BLaER1 treated with 17β-estradiol and CSF1 and Interleukin-3, amounts not matched to agents 10 nM and 100 nM (cell line): Measurements from ENCODE around the gene PLOD1.
"Not testable (repeated sequence)": the region's sequence is repeated elsewhere in the genome, so short reads cannot be mapped to it uniquely, and the experiment has no call there.

ENCODE experiments used
- H3K27ac ChIP-seq, 11 experiments: shearing (Covaris generic); formaldehyde crosslinking; 2 replicates each; pipeline ENCODE4 v1.8.1; 2022
- H3K27me3 ChIP-seq, 11 experiments: shearing (Covaris generic); formaldehyde crosslinking; 2 replicates each; pipeline ENCODE4 v1.8.1; 2022
- H3K36me3 ChIP-seq, 11 experiments: shearing (Covaris generic); formaldehyde crosslinking; 2 replicates each; pipeline ENCODE4 v1.8.1; 2022
- H3K4me1 ChIP-seq, 10 experiments: shearing (Covaris generic); formaldehyde crosslinking; 2 replicates each; pipeline ENCODE4 v1.8.1; 2022
- H3K4me2 ChIP-seq, 11 experiments: shearing (Covaris generic); formaldehyde crosslinking; 2 replicates each; pipeline ENCODE4 v1.8.1; 2022
- H3K4me3 ChIP-seq, 10 experiments: shearing (Covaris generic); formaldehyde crosslinking; 2 replicates each; pipeline ENCODE4 v1.8.1; 2022
- H3K9ac ChIP-seq, 11 experiments: shearing (Covaris generic); formaldehyde crosslinking; 2 replicates each; pipeline ENCODE4 v1.8.1; 2022
- H3K9me3 ChIP-seq, 11 experiments: shearing (Covaris generic); formaldehyde crosslinking; replicated peaks in 1 of 11; 2 replicates each; pipeline ENCODE4 v1.8.1; 2022
- H4K20me1 ChIP-seq, 11 experiments: shearing (Covaris generic); formaldehyde crosslinking; 2 replicates each; pipeline ENCODE4 v1.8.1; 2022
- Cebpa-rat ChIP-seq, 11 experiments: shearing (Covaris generic); IDR thresholded peaks; 2 replicates each; pipeline ENCODE4 v1.8.1; 2022

Gene PLOD1

GRCh38 chr1:11927866-11928592 lies 6.5 kb upstream of the PLOD1 start:
- no peaks in the 10 kb centered on the region for H3K27me3 ChIP-seq
- H3K4me2 ChIP-seq = peak overlapping the region in 5 of 11 experiments; percentile 7 to 70 (median 21); a peak in 7 of 22 replicates
- H3K4me3 ChIP-seq = no peak overlapping the region
- peaks cover 22 to 31% (median 29%) of the 10 kb centered on the region in 11 experiments; a peak in 21 of 22 replicates for H4K20me1 ChIP-seq
- no peak overlapping the region for H3K9ac ChIP-seq
- TF ChIP-seq Cebpa-rat (IDR thresholded peaks at IDR 0.05) = no peak
- H3K9me3 ChIP-seq = no peaks in the 10 kb centered on the region
- H3K27ac ChIP-seq = peak overlapping the region in 1 of 11 experiments; percentile 79; a peak in 1 of 22 replicates
- peaks cover 56 to 71% (median 63%) of the 10 kb centered on the region in 10 experiments for H3K4me1 ChIP-seq
- H3K36me3 ChIP-seq = peaks cover 6 to 20% (median 10%) of the 10 kb centered on the region in 11 experiments; a peak in 21 of 22 replicates

- Histone ChIP-seq H3K9me3 (no peaks in the 10 kb centered on the region), H3K27me3 (no peaks in the 10 kb centered on the region), H3K4me1 (peaks cover 50 to 65% (median 57%) of the 10 kb centered on the region in 10 experiments), H3K36me3 (peaks cover 0 to 2% (median 0%) of the 10 kb centered on the region in 11 experiments; a peak in 1 of 22 replicates), H3K27ac (peak overlapping the region in 7 of 11 experiments; percentile 5 to 59 (median 20); a peak in 9 of 22 replicates), H3K4me2 (peak overlapping the region; percentile 36 to 69 (median 51); a peak in 21 of 22 replicates), H4K20me1 (peaks cover 3 to 13% (median 11%) of the 10 kb centered on the region in 11 experiments; a peak in 21 of 22 replicates), H3K4me3 (no peak overlapping the region), H3K9ac (peak overlapping the region in 6 of 11 experiments; percentile 2 to 34 (median 12); a peak in 5 of 22 replicates)
- no peak for TF ChIP-seq Cebpa-rat (IDR thresholded peaks at IDR 0.05)
These were observed 4.7 kb upstream of the PLOD1 start for GRCh38 chr1:11929849-11930248.

- Histone ChIP-seq H3K27ac (peak overlapping the region in 3 of 11 experiments; percentile 14 to 28 (median 18); a peak in 2 of 22 replicates), H3K9me3 (no peaks in the 10 kb centered on the region), H3K4me2 (peak overlapping the region; percentile 27 to 68 (median 48); a peak in 19 of 22 replicates), H3K4me1 (peaks cover 56 to 70% (median 64%) of the 10 kb centered on the region in 10 experiments), H3K27me3 (no peaks in the 10 kb centered on the region), H3K4me3 (no peak overlapping the region), H3K36me3 (0 out of 22 replicates have a peak, but pooled peaks cover 0 to under 1% (median 0%) of the 10 kb centered on the region in 11 experiments), H4K20me1 (peaks cover 0 to 8% (median 2%) of the 10 kb centered on the region in 11 experiments; a peak in 9 of 22 replicates), H3K9ac (no peak overlapping the region)
- TF ChIP-seq Cebpa-rat (IDR thresholded peaks at IDR 0.05) = 0 out of 22 replicates have a peak, but pooled peaks of 2 of the 11 experiments have one; percentile 16 to 17
These were observed 3.7 kb upstream of the PLOD1 start for GRCh38 chr1:11930571-11931445.

- Histone ChIP-seq H3K27me3 (no peaks in the 10 kb centered on the region), H3K4me2 (no peak overlapping the region), H3K36me3 (peaks cover 0 to 10% (median 0%) of the 10 kb centered on the region in 11 experiments; a peak in 6 of 22 replicates), H3K4me3 (no peak overlapping the region), H3K27ac (no peak overlapping the region), H3K9ac (no peak overlapping the region), H3K4me1 (peaks cover 54 to 77% (median 67%) of the 10 kb centered on the region in 10 experiments), H4K20me1 (peaks cover 0 to 19% (median 0%) of the 10 kb centered on the region in 11 experiments; a peak in 7 of 22 replicates), H3K9me3 (no peaks in the 10 kb centered on the region)
- TF ChIP-seq Cebpa-rat (IDR thresholded peaks at IDR 0.05) = no peak
These were observed 2.7 kb upstream of the PLOD1 start for GRCh38 chr1:11931845-11932244.

GRCh38 chr1:11935057-11935412 lies 518 bp downstream of the PLOD1 start:
- no peaks in the 10 kb centered on the region for H3K9me3 ChIP-seq
- no peak for TF ChIP-seq Cebpa-rat (IDR thresholded peaks at IDR 0.05)
- H3K27ac ChIP-seq = peak overlapping the region; percentile 60 to 88 (median 75); a peak in 21 of 22 replicates
- H3K4me2 ChIP-seq = peak overlapping the region; percentile 77 to 99 (median 95)
- H3K9ac ChIP-seq = peak overlapping the region; percentile 72 to 88 (median 84)
- peaks cover 0 to 42% (median 14%) of the 10 kb centered on the region in 11 experiments; a peak in 14 of 22 replicates for H3K36me3 ChIP-seq
- H3K4me1 ChIP-seq = peaks cover 31 to 70% (median 50%) of the 10 kb centered on the region in 10 experiments
- H3K4me3 ChIP-seq = peak overlapping the region; percentile 61 to 74 (median 69)
- H3K27me3 ChIP-seq = no peaks in the 10 kb centered on the region
- H4K20me1 ChIP-seq = peaks cover 0 to 46% (median 7%) of the 10 kb centered on the region in 11 experiments; a peak in 11 of 22 replicates

GRCh38 chr1:11935733-11936132 lies 1.2 kb downstream of the PLOD1 start:
- peaks cover 0 to 49% (median 21%) of the 10 kb centered on the region in 11 experiments; a peak in 15 of 22 replicates for H3K36me3 ChIP-seq
- H3K4me3 ChIP-seq = peak overlapping the region in 4 of 10 experiments; percentile 61 to 73 (median 67); a peak in 7 of 20 replicates
- not testable (repeated sequence) for H3K27ac ChIP-seq, H3K9me3 ChIP-seq, H3K27me3 ChIP-seq
- peak overlapping the region in 6 of 11 experiments; percentile 7 to 88 (median 83); a peak in 6 of 22 replicates for H3K9ac ChIP-seq
- H3K4me1 ChIP-seq = peaks cover 28 to 63% (median 45%) of the 10 kb centered on the region in 10 experiments
- H4K20me1 ChIP-seq = peaks cover 0 to 53% (median 8%) of the 10 kb centered on the region in 11 experiments; a peak in 12 of 22 replicates
- peak overlapping the region; percentile 77 to 99 (median 95); a peak in 20 of 22 replicates for H3K4me2 ChIP-seq

GRCh38 chr1:11938722-11939526 lies 4.4 kb downstream of the PLOD1 start:
- Histone ChIP-seq H3K4me2 (peak overlapping the region in 4 of 11 experiments; percentile 6 to 83 (median 44); a peak in 6 of 22 replicates), H3K27ac (no peak overlapping the region), H4K20me1 (peaks cover 0 to 74% (median 8%) of the 10 kb centered on the region in 11 experiments; a peak in 12 of 22 replicates), H3K27me3 (no peaks in the 10 kb centered on the region), H3K4me1 (peaks cover 16 to 47% (median 30%) of the 10 kb centered on the region in 10 experiments), H3K4me3 (no peak overlapping the region), H3K9me3 (no peaks in the 10 kb centered on the region), H3K36me3 (peaks cover 7 to 80% (median 33%) of the 10 kb centered on the region in 11 experiments; a peak in 20 of 22 replicates), H3K9ac (peak overlapping the region in 2 of 11 experiments; percentile 46 to 65; a peak in 4 of 22 replicates)
- TF ChIP-seq Cebpa-rat (IDR thresholded peaks at IDR 0.05) = no peak

- not testable (repeated sequence) for H3K9me3 ChIP-seq, H3K9ac ChIP-seq, H3K4me2 ChIP-seq, H3K27me3 ChIP-seq, H3K27ac ChIP-seq, H3K4me3 ChIP-seq
- H4K20me1 ChIP-seq = peaks cover 0 to 74% (median 8%) of the 10 kb centered on the region in 11 experiments; a peak in 12 of 22 replicates
- H3K36me3 ChIP-seq = peaks cover 7 to 89% (median 39%) of the 10 kb centered on the region in 11 experiments; a peak in 20 of 22 replicates
- peaks cover 12 to 44% (median 25%) of the 10 kb centered on the region in 10 experiments for H3K4me1 ChIP-seq
These were observed 5.3 kb downstream of the PLOD1 start for GRCh38 chr1:11939794-11940193.
